Subcutaneous abdominal adipose tissue (tissue), 5 donors: ENCODE measurements around the gene ADCY1.

ENCODE experiments used
- H3K27ac ChIP-seq: one replicate; pipeline ENCODE4 v1.7.0; 2013; ENCODE audit warnings: low read depth, mild to moderate bottlenecking, inconsistent platforms, low read length, moderate library complexity
- H3K27me3 ChIP-seq, 5 donors: one replicate each; pipeline ENCODE4 v1.7.0; 2013; ENCODE audit warnings: low read length in 5 of 5, inconsistent platforms in 1 of 5; ENCODE audit not compliant: control insufficient read depth in 5 of 5, insufficient read depth in 4 of 5
- H3K36me3 ChIP-seq, 5 donors: one replicate each; pipeline ENCODE4 v1.7.0; 2013; ENCODE audit warnings: low read length in 5 of 5; ENCODE audit not compliant: control insufficient read depth in 5 of 5, insufficient read depth in 5 of 5
- H3K4me1 ChIP-seq, 5 donors: one replicate each; pipeline ENCODE4 v1.7.0; 2013; ENCODE audit warnings: low read length in 5 of 5, mild to moderate bottlenecking in 3 of 5, moderate library complexity in 1 of 5; ENCODE audit not compliant: control insufficient read depth in 5 of 5, insufficient read depth in 5 of 5
- H3K4me3 ChIP-seq, 5 donors: one replicate each; pipeline ENCODE4 v1.7.0; 2013; ENCODE audit warnings: low read length in 5 of 5, low read depth in 1 of 5
- H3K9ac ChIP-seq, 5 donors: one replicate each; pipeline ENCODE4 v1.7.0; 2013; ENCODE audit warnings: low read length in 5 of 5, mild to moderate bottlenecking in 4 of 5, moderate library complexity in 3 of 5
- H3K9me3 ChIP-seq, 5 donors: one replicate each; pipeline ENCODE4 v1.7.0; 2013; ENCODE audit warnings: low read length in 5 of 5; ENCODE audit not compliant: control insufficient read depth in 5 of 5
- donor health status: healthy.
- donor health status: healthy.
- donor health status: healthy.
- donor health status: healthy.
- donor health status: healthy.

Gene ADCY1

GRCh38 chr7:45708046-45708950, 134.1 kb downstream of the ADCY1 start:
- H3K9ac ChIP-seq, result no peak overlapping the region
- H3K4me3 ChIP-seq, result no peak overlapping the region
- peaks cover 0 to 10% (median 0%) of the 10 kb centered on the region in 5 donors for H3K36me3 ChIP-seq
- H3K27me3 ChIP-seq, result peaks cover 0 to 2% (median 0%) of the 10 kb centered on the region in 5 donors
- no peaks in the 10 kb centered on the region for H3K9me3 ChIP-seq
- no peaks in the 10 kb centered on the region for H3K4me1 ChIP-seq
- H3K27ac ChIP-seq, result no peak overlapping the region

DNA sequence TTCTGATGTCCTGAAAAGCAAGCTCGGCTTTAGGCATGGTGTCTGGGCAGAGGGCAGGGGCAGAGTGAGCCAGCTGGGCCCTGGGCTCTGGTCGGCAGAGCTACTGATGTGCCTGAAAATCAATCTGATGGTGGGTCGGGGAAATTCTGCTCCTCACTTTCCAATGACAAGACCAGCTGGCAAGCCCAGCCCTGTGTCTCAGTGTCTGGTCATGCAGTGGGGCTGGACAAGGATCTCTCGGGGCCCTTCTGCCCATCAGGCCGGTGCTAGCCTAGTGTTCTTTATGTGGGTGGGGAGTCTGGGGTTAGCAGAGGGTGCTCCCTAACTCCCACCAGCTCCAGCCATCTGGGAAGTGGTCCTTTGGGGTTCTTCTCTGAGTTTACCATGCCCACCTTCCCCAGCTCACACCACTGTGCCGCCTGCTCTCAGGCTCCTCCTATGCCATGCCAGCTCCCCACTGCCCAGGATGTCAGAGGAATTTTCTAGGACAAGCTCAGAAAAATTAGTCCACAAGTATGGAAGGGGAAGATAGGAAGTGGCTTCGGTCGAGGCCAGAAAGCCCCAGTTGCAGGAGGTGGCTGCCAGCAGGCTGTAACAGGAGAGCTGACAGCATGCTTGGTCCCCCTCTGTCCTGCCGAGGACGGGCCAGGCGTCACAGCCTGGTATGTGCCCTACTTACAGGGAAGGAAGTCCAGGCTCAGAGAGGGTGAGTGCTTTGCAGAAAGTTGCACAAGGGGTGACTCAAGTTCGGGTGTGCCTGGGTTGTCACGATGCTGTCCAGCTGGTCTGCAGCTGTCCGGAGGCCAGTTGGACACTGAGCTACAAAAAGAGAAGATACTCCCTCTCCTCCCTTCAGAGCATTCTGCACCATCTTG, 135.2 kb downstream of the ADCY1 start:
- Histone ChIP-seq H3K4me3 (no peak overlapping the region), H3K4me1 (no peaks in the 10 kb centered on the region), H3K9me3 (no peaks in the 10 kb centered on the region), H3K27ac (no peak overlapping the region), H3K36me3 (peaks cover 0 to 17% (median 0%) of the 10 kb centered on the region in 5 donors), H3K27me3 (peaks cover 0 to 2% (median 0%) of the 10 kb centered on the region in 5 donors), H3K9ac (no peak overlapping the region)

DNA sequence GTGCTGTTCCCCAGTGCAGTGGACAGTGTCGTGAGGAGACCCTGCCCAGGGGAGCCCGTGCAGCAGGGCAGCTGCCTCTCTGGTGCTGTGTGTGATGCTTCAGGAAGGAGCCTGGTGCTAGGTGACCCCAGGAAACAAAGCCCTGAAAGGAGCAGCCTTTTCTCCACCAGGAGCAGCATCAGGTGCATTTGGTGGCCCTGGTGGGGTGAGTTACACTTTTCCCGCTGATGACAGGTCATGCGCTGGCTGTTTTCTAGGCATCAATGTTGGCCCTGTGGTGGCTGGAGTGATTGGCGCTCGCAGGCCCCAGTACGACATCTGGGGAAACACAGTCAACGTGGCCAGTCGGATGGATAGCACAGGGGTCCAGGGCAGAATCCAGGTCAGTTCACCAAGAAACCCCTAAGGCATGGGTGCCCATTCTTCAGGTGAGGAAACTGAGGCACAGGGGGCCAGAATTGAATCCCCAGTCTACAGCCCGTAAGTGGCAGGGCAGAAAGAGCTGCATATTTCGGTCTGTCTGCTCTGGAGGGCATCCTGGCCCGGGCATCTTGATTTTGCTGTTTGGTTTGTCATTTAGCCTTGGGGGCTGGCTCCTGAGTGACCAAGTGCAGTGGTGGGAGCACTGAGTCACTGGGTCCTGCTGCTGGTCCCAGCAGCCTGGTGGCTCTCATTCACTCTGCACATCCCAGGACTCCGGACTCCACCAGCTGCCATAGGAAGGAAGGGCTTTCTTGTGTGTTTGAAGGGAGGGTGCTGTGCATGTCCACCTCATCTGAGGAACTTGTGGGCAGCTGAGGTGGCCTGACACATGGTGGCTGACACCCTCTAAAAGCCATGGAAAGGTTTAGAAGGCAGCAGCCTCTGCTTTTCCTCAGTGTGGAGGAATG, 136.3 kb downstream of the ADCY1 start:
- Histone ChIP-seq H3K4me3 (no peak overlapping the region), H3K9ac (no peak overlapping the region), H3K36me3 (peaks cover 0 to 17% (median 0%) of the 10 kb centered on the region in 5 donors), H3K27me3 (peaks cover 0 to 2% (median 0%) of the 10 kb centered on the region in 5 donors), H3K4me1 (no peaks in the 10 kb centered on the region), H3K9me3 (no peaks in the 10 kb centered on the region), H3K27ac (no peak overlapping the region)

GRCh38 chr7:45711161-45711490, 137.0 kb downstream of the ADCY1 start:
- H3K27me3 ChIP-seq, result peaks cover 0 to 2% (median 0%) of the 10 kb centered on the region in 5 donors
- no peak overlapping the region for H3K4me3 ChIP-seq
- no peaks in the 10 kb centered on the region for H3K9me3 ChIP-seq
- no peak overlapping the region for H3K9ac ChIP-seq
- H3K36me3 ChIP-seq, result peaks cover 0 to 17% (median 0%) of the 10 kb centered on the region in 5 donors
- no peak overlapping the region for H3K27ac ChIP-seq
- no peaks in the 10 kb centered on the region for H3K4me1 ChIP-seq

GRCh38 chr7:45712057-45712689, 138.0 kb downstream of the ADCY1 start:
- Histone ChIP-seq H3K9me3 (no peaks in the 10 kb centered on the region), H3K4me1 (peaks cover 0 to 7% (median 0%) of the 10 kb centered on the region in 5 donors), H3K27me3 (peaks cover 0 to 2% (median 0%) of the 10 kb centered on the region in 5 donors), H3K4me3 (no peak overlapping the region), H3K36me3 (peaks cover 0 to 17% (median 0%) of the 10 kb centered on the region in 5 donors), H3K9ac (no peak overlapping the region), H3K27ac (no peak overlapping the region)

GRCh38 chr7:45712872-45713668, 138.9 kb downstream of the ADCY1 start:
- peaks cover 0 to 9% (median 0%) of the 10 kb centered on the region in 5 donors for H3K4me1 ChIP-seq
- peaks cover 0 to 2% (median 0%) of the 10 kb centered on the region in 5 donors for H3K27me3 ChIP-seq
- no peaks in the 10 kb centered on the region for H3K9me3 ChIP-seq
- H3K4me3 ChIP-seq, result no peak overlapping the region
- peaks cover 0 to 17% (median 0%) of the 10 kb centered on the region in 5 donors for H3K36me3 ChIP-seq
- H3K9ac ChIP-seq, result no peak overlapping the region
- no peak overlapping the region for H3K27ac ChIP-seq

DNA sequence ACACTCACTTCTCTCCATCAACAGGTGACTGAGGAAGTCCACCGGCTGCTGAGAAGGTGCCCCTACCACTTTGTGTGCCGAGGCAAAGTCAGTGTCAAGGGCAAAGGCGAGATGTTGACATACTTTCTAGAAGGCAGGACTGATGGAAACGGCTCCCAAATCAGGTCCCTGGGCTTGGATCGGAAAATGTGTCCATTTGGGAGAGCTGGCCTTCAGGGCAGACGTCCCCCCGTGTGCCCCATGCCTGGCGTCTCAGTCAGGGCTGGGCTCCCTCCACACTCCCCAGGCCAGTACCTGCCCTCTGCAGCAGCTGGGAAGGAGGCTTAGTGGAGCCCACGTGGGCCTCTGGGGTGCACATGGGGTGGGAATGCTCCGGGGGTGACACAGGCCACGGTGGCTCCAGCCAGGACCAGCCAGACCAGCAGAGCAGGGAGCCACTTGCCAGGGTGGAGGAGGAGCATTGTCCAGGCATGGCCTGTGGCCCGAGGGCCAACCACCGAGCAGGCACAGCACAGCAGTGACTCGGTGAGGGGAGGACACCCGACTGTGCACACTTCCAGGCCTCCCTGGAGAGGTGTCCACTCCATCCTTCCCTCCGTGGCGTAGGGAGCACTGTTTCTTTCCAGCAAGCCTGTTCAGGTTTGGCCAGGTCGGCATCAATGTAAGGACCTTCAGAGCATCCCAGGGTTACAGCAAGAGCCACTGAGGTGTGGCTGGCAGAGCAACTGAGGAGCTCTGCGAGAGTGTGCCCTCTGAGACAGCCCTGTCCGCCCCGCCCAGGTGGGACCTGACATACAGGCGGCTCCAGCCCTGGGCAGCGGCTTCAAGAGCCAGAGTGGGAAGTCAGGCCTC, 139.7 kb downstream of the ADCY1 start:
- Histone ChIP-seq H3K9me3 (no peaks in the 10 kb centered on the region), H3K36me3 (peaks cover 0 to 12% (median 0%) of the 10 kb centered on the region in 5 donors), H3K27ac (no peak overlapping the region), H3K4me3 (no peak overlapping the region), H3K4me1 (peaks cover 0 to 9% (median 0%) of the 10 kb centered on the region in 5 donors), H3K9ac (no peak overlapping the region), H3K27me3 (peaks cover 0 to 3% (median 0%) of the 10 kb centered on the region in 5 donors)

DNA sequence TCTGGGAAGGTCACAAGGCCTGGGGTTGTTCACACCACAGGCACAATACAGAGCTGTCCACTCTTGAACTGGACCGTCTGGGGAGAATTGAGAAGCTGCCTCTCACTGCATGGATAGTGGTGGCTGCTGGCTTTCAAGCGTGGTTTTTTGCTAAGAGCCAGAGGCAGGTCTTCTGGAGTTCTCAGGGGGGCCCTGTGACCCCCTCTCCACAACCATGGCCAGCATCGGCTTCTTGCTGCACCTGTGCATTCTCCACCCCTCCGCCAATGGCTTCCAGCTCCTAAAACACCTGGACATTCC, 140.3 kb downstream of the ADCY1 start:
- peaks cover 0 to 3% (median 0%) of the 10 kb centered on the region in 5 donors for H3K27me3 ChIP-seq
- peaks cover 0 to 12% (median 0%) of the 10 kb centered on the region in 5 donors for H3K36me3 ChIP-seq
- H3K27ac ChIP-seq, result no peak overlapping the region
- no peak overlapping the region for H3K4me3 ChIP-seq
- no peak overlapping the region for H3K9ac ChIP-seq
- no peaks in the 10 kb centered on the region for H3K9me3 ChIP-seq
- peaks cover 0 to 9% (median 0%) of the 10 kb centered on the region in 5 donors for H3K4me1 ChIP-seq
